Activated naive CD4-positive, alpha-beta T cell treated with anti-CD3 and anti-CD28 coated beads, Interleukin-2, amount 10 ng/mL, durations not matched to agents 7 days and 5 days (primary cell): ENCODE data around the gene SHC3.
"Not testable (repeated sequence)": the region's sequence is repeated elsewhere in the genome, so short reads cannot be mapped to it uniquely, and the experiment has no call there.

ENCODE experiments used
- CTCF ChIA-PET: fragments of 350-600 bp; sonication (Branson Sonifier 250); formaldehyde crosslinking; loops from one replicate; lab custom pipeline; 2021; ENCODE audit warnings: antibody characterized with exemption; lab: Charles Lee
- DNase-seq: peaks from one replicate; pipeline ENCODE4 v3.0.0-alpha.2; 2020
- H3K27ac Mint-ChIP-seq: one replicate; pipeline ENCODE4 v1.8.0; 2021; ENCODE audit warnings: mild to moderate bottlenecking, moderate library complexity, mixed read lengths
- H3K27me3 Mint-ChIP-seq: one replicate; pipeline ENCODE4 v1.8.0; 2021; ENCODE audit warnings: mild to moderate bottlenecking, mixed read lengths
- H3K36me3 Mint-ChIP-seq: one replicate; pipeline ENCODE4 v1.8.0; 2021; ENCODE audit warnings: mixed read lengths
- H3K4me1 Mint-ChIP-seq: one replicate; pipeline ENCODE4 v1.8.0; 2021; ENCODE audit warnings: mixed read lengths
- H3K4me3 Mint-ChIP-seq: one replicate; pipeline ENCODE4 v1.8.0; 2021; ENCODE audit warnings: mild to moderate bottlenecking, moderate library complexity, mixed read lengths
- H3K9me3 Mint-ChIP-seq: one replicate; pipeline ENCODE4 v1.8.0; 2021; ENCODE audit warnings: mixed read lengths

Gene SHC3, protein sequence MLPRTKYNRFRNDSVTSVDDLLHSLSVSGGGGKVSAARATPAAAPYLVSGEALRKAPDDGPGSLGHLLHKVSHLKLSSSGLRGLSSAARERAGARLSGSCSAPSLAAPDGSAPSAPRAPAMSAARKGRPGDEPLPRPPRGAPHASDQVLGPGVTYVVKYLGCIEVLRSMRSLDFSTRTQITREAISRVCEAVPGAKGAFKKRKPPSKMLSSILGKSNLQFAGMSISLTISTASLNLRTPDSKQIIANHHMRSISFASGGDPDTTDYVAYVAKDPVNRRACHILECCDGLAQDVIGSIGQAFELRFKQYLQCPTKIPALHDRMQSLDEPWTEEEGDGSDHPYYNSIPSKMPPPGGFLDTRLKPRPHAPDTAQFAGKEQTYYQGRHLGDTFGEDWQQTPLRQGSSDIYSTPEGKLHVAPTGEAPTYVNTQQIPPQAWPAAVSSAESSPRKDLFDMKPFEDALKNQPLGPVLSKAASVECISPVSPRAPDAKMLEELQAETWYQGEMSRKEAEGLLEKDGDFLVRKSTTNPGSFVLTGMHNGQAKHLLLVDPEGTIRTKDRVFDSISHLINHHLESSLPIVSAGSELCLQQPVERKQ

DNA sequence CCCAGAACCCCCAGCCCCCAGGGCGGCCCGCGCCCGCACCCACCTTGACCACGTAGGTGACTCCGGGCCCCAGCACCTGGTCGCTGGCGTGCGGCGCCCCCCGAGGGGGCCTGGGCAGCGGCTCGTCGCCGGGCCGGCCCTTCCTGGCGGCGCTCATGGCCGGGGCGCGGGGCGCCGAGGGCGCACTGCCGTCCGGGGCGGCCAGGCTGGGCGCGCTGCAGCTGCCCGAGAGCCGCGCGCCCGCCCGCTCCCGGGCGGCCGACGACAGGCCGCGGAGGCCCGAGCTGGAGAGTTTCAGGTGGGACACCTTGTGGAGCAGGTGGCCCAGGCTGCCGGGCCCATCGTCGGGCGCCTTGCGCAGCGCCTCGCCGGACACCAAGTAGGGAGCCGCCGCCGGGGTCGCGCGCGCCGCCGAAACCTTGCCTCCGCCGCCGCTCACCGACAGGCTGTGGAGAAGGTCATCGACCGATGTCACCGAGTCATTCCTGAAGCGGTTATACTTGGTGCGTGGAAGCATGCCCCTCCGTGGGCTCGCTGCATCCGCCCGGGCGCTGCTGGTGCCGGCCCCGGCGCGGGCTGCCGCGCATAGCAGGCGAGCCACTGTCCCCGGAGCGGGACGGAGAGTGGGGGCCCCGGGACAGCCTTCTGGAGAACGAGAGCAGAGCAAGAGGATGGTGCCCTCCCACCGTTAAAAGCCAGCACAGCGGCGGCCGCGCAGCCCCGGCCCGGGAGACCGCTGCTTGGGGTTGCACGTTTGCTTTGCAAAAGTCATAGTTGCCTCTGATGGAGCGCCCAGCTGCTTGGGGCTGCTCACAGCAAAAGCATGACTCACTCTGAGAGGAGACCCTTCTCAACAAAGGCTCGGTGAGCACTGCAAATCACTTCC is at the start of gene SHC3:
SHC3 (minus strand) TSS at position 875 of the 886 bp plus-strand sequence; CDS start at position 517, 358 bp downstream.
- CTCF ChIA-PET: no interaction called here
- H3K27ac Mint-ChIP-seq: no peak within 1 kb of the TSS

DNA sequence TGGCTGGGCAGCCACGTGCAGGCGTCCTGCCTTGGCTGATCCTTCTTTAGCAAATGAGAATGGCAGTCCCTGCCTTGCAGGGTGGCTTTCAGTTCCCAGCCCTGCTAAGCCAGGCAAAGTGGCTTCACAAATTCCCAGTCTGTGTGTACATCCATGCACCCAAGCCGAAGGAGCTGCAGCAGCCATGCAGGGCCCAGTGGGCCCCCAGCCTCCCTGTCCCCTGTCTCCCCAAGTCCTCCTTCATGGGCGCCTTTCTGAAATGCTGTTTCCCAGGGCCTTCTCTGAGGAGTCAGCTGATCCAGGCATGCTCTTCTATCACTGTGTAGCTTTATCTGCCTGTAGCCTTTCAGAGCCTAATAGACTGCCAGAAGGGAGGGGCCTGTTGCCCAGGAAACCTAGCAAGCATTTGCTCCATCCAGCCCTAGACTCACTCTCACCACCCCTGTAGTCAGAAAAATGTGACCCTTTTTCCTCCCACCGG is 47.4 kb upstream of the SHC3 start:
- CTCF ChIA-PET: no interaction called here
- DNase-seq: no peak
- Mint-ChIP-seq H3K36me3 (peaks cover 1% of the 10 kb centered on the region), H3K4me1 (no peaks in the 10 kb centered on the region), H3K27me3 (peaks cover 47% of the 10 kb centered on the region), H3K9me3 (no peaks in the 10 kb centered on the region), H3K27ac (no peak overlapping the region), H3K4me3 (no peak overlapping the region)

More for the DNA sequence above, at the start of gene SHC3:
- Mint-ChIP-seq H3K36me3 (peaks cover 1% of the 10 kb centered on the region), H3K9me3 (no peaks in the 10 kb centered on the region), H3K4me1 (peaks cover 21% of the 10 kb centered on the region), H3K4me3 (no peak within 1 kb of the TSS), H3K27me3 (peaks cover 86% of the 10 kb centered on the region)
- no peak for DNase-seq

DNA sequence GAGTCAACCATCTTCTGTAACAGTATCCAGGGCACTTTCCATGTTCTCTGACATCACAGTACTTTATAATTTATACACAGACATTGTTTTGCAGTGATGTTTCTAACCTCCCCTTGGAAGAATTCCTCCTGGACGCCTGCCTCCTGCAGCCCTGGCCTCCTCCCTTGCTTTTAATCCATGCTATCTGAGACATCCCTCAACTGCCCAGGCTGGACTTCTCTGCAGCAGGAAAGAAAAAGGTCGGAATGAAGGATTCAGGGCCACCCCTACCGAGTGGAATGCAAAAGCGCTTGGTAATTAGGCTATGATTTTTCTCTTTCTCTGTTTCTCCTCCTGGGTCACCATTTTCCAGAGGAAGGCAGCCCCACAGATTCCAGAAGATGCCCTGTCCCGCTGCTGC is 47.0 kb upstream of the SHC3 start:
- no peak overlapping the region for H3K4me3 Mint-ChIP-seq
- H3K9me3 Mint-ChIP-seq: no peaks in the 10 kb centered on the region
- DNase-seq: no peak
- H3K27ac Mint-ChIP-seq: no peak overlapping the region
- H3K4me1 Mint-ChIP-seq: no peaks in the 10 kb centered on the region
- H3K27me3 Mint-ChIP-seq: peaks cover 45% of the 10 kb centered on the region
- CTCF ChIA-PET: no interaction called here
- peaks cover 1% of the 10 kb centered on the region for H3K36me3 Mint-ChIP-seq

DNA sequence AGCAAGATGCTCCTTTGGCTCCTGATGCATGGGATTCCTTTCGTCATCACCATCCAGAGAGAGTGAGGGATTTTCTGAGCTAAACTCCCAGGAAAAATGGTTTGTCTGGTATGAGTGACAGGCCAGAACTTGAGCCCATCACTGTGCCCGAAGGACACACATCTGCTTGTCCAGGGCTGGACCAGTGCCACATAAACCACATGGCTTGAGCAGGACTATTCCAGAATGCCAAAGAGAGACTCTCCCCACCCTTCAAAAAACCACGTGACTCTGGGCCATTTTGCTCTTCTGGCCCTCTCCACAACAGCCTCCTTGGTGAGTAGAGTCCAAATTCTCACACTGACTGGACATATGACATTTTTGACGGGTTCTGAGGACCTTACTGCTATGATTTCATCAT is 46.4 kb upstream of the SHC3 start:
- Mint-ChIP-seq H3K9me3 (no peaks in the 10 kb centered on the region), H3K36me3 (no peaks in the 10 kb centered on the region), H3K27ac (no peak overlapping the region), H3K27me3 (peaks cover 39% of the 10 kb centered on the region), H3K4me1 (no peaks in the 10 kb centered on the region), H3K4me3 (no peak overlapping the region)
- DNase-seq: no peak
- CTCF ChIA-PET: no interaction called here

DNA sequence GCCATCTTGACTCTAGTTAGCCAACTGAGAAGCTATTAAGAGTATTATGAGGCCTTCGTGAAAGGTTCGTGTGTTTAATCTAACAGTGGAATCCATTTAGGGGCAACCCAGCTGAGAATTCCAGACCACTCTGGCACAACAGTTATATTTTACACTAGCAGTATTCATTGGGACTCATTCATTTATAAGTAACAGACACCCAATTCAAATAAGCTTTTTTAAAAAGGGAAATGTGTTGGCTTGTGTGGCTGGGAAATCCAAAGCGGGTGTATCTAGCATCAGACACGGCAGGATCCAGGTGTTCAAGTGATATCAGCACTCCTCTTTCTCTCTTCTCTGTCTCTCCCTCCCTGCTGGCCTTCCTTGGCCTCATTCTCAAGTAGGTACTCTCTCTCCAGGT is 46.0 kb upstream of the SHC3 start:
- Mint-ChIP-seq H3K36me3 (no peaks in the 10 kb centered on the region), H3K27ac (no peak overlapping the region), H3K9me3 (no peaks in the 10 kb centered on the region), H3K27me3 (peaks cover 35% of the 10 kb centered on the region), H3K4me1 (no peaks in the 10 kb centered on the region), H3K4me3 (no peak overlapping the region)
- no peak for DNase-seq
- CTCF ChIA-PET: no interaction called here

DNA sequence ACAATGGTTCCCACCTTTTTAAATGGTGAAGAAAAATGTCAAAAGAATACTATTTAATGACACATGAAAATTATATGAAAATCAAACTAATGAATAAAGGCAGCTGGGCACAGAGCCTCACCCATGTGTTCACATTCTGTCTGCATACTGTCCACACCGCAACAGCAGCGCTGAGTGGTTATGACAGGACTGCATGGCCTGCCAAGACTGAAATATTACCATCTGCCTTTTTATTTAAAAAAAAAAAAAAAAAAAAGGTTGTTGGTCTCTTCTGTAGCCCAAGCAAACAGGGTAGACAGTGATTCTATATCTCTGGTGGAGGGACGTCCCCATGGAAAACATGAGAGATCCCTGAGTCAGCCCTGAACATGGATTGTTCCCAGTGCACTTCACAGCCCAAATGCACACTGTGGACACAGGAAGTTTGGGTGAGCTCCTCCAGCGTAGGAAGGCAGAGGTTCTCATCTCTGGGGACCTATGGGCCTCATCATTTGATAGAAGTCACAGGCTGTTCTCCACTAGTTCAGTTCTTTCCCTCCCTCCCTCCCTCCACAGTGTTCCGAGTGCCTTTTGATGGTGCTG is 44.9 kb upstream of the SHC3 start:
- H3K36me3 Mint-ChIP-seq: no peaks in the 10 kb centered on the region
- no peaks in the 10 kb centered on the region for H3K4me1 Mint-ChIP-seq
- H3K27ac Mint-ChIP-seq: no peak overlapping the region
- H3K4me3 Mint-ChIP-seq: no peak overlapping the region
- H3K27me3 Mint-ChIP-seq: peaks cover 34% of the 10 kb centered on the region
- no peak for DNase-seq
- no peaks in the 10 kb centered on the region for H3K9me3 Mint-ChIP-seq
- CTCF ChIA-PET: no interaction called here

DNA sequence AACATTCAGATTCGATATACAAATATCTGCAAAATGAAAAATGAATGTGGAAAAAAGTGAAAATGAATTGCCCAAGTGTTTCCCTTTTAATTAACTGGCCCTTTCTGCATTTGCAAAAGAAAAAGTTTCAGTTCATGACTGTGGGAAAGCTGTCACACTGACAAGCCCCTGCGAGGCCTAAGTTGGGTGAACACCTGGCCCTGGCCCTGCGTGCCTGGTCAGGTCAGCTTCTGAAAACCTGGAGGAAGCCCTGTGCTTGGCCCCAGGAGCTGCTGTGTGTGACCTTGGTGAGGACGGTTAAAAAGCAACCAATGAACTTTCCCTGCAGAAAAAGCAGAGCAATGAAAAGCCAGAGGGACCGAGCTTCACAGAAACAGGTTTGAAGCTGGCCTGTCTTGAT is 41.0 kb upstream of the SHC3 start:
- CTCF ChIA-PET: no interaction called here
- no peaks in the 10 kb centered on the region for H3K36me3 Mint-ChIP-seq
- peaks cover 13% of the 10 kb centered on the region for H3K27me3 Mint-ChIP-seq
- H3K4me3 Mint-ChIP-seq: no peak overlapping the region
- H3K9me3 Mint-ChIP-seq: no peaks in the 10 kb centered on the region
- no peaks in the 10 kb centered on the region for H3K4me1 Mint-ChIP-seq
- no peak overlapping the region for H3K27ac Mint-ChIP-seq
- no peak for DNase-seq

DNA sequence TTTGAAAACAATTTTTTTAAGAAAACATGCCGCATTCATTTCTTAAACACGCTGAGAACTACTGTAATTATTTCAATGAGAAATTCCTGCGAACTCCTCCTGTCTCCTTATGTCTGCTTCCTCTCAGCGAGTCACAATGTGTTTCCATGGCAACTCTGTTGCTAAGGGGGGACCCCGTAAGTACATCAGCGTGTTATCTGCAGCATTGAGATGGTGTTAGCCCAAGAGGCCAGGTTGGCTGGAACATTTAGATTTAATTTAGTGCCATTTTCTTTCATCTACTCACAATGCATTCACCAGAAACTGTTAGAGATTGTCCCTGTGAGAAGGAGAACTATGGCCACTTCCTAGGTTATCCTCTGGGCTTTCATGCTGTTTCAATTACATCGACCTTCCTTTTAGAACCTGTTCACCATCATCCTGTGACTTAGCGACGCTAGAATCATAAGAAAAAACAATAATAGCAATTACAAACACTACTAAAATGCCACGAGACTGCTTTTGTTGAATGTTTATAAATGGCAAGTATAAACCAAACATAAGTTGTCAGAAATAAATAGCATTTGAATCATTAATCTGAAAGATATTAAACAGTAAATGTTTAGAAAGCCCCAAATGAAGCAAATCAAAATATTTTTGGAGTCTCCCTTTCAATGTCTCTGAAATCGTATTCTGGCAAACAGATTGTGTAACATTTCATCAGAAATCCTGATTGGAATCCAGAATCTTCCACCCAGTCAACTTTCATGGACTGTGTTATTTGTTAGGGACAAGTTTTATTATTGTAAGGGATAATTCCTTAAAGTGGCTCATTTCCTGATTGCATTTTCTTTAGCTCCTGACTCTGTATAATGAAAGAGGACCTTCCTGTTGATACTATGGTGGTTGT is 39.7 kb upstream of the SHC3 start:
- H3K36me3 Mint-ChIP-seq: no peaks in the 10 kb centered on the region
- CTCF ChIA-PET: no interaction called here
- H3K27me3 Mint-ChIP-seq: peaks cover 15% of the 10 kb centered on the region

DNA sequence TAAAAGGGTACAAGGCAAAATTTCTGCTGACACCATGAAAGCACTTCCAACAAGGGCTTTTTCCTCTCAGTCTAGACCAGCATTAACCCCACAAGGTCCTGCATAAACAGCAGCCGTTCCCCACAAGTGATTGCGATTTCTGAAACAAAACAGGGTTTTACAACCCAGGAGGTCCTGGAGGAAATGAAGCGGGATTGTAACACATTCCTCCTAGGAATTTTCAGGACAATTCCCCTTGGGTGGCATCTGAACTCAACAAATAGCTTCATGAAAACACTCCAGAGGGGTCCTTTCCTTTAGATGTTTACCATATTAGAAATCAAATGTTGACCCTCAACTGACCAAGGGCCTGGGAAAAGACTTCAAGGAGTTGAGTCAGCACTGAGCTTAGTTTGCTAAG is 36.7 kb upstream of the SHC3 start:
- Mint-ChIP-seq H3K4me1 (no peaks in the 10 kb centered on the region), H3K4me3 (no peak overlapping the region), H3K9me3 (no peaks in the 10 kb centered on the region), H3K27ac (no peak overlapping the region), H3K27me3 (peaks cover 13% of the 10 kb centered on the region), H3K36me3 (no peaks in the 10 kb centered on the region)
- DNase-seq: no peak
- CTCF ChIA-PET: no interaction called here

More for the DNA sequence above, 39.7 kb upstream of the SHC3 start:
- no peak overlapping the region for H3K27ac Mint-ChIP-seq
- no peaks in the 10 kb centered on the region for H3K4me1 Mint-ChIP-seq
- no peak overlapping the region for H3K4me3 Mint-ChIP-seq
- no peak for DNase-seq
- H3K9me3 Mint-ChIP-seq: no peaks in the 10 kb centered on the region

DNA sequence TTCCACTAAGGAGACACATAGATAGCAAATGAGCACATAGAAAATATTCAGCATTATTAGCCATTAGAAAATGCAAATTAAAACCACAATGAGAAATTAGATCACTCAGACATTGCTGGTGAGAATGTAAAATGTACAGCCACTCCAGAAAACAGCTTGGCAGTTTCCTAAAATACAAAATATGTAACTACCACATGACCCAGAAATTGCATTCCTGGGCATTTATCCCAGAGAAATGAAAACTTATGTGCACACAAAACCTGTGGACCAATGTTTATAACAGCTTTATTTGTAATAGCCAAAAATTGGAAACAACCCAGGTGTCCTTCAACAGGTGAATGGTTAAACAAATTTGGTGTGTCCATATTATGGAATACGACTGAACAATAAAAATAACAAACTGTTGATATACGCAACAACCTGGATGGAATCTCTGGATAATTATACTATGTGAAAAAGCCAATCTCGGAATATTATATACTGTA is 34.8 kb upstream of the SHC3 start:
- no peaks in the 10 kb centered on the region for H3K4me1 Mint-ChIP-seq
- peaks cover 9% of the 10 kb centered on the region for H3K27me3 Mint-ChIP-seq
- H3K4me3 Mint-ChIP-seq: no peak overlapping the region
- DNase-seq: no peak
- no peaks in the 10 kb centered on the region for H3K36me3 Mint-ChIP-seq
- CTCF ChIA-PET: no interaction called here
- H3K27ac Mint-ChIP-seq: no peak overlapping the region
- no peaks in the 10 kb centered on the region for H3K9me3 Mint-ChIP-seq

DNA sequence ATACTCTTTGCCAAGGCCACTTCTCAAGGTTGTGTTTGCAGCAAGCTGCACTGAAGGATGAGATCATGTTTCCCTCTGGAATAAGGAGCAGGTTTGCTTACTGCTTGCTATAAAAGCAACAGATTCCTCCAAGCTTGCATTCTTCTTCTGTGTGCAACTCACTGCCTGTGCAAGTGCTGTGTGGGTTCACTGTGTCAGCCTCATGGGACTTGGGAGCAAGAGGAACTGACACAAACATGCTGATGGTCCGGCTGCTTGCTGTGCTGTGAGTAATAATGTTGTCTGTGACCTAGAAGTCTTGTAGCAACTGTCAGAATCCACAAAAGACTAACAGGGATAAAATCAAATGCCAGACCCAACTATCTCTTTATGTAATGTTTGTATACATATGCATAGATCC is 33.6 kb upstream of the SHC3 start:
- Mint-ChIP-seq H3K9me3 (no peaks in the 10 kb centered on the region), H3K27me3 (peaks cover 18% of the 10 kb centered on the region), H3K4me1 (no peaks in the 10 kb centered on the region), H3K4me3 (no peak overlapping the region), H3K36me3 (no peaks in the 10 kb centered on the region), H3K27ac (no peak overlapping the region)
- DNase-seq: no peak
- CTCF ChIA-PET: no interaction called here

DNA sequence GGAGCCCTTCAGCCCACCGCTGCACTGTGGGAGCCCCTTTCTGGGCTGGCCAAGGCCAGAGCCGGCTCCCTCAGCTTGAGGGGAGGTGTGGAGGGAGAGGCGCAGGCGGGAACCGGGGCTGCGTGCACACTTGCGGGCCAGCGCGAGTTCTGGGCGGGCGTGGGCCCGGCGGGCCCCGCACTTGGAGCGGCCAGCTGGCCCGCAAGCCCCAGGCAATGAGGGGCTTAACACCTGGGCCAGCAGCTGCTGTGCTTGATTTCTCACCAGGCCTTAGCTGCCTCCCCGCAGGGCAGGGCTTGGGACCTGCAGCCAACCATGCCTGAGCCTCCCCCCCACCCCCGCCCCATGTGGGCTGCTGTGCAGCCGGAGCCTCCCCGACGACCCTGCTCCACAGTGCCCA is 30.7 kb upstream of the SHC3 start:
- CTCF ChIA-PET, H3K9me3 Mint-ChIP-seq, H3K27ac Mint-ChIP-seq, H3K36me3 Mint-ChIP-seq, DNase-seq, H3K4me3 Mint-ChIP-seq, H3K4me1 Mint-ChIP-seq: not testable (repeated sequence)
- peaks cover 12% of the 10 kb centered on the region for H3K27me3 Mint-ChIP-seq

DNA sequence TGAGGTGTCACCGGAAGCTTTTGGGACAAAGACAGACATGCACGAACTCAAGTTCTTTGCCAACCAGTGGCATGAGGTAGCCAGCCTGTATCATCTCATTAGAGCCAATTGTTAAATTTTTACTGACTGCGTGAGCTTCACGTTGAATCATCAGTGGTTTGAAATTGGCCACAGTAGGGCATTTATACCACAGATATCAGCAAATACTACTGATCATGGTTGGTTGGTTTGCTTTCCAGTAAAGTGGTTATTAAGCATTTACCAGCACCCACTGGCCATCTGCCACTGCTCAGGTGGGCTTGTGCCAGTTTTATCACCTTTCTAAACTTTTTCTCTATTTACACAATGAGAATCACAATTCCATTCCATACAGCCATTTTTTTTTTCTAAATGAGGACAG is 28.4 kb upstream of the SHC3 start:
- CTCF ChIA-PET: no interaction called here
- H3K9me3 Mint-ChIP-seq: peaks cover 4% of the 10 kb centered on the region
- no peak overlapping the region for H3K27ac Mint-ChIP-seq
- H3K4me1 Mint-ChIP-seq: no peaks in the 10 kb centered on the region
- H3K36me3 Mint-ChIP-seq: no peaks in the 10 kb centered on the region
- DNase-seq: no peak
- H3K27me3 Mint-ChIP-seq: peaks cover 12% of the 10 kb centered on the region
- H3K4me3 Mint-ChIP-seq: no peak overlapping the region
